ENCODE results near the gene RAB11FIP2. TPM values are rescaled to one million over a fixed set of nuclear protein-coding genes. Genes with fewer than 3 reads are reported as not detected.

Gene RAB11FIP2
- total RNA-seq, 1 experiment from 2014 or later: 21.4 TPM

GRCh38 chr10:118045837-118046394 is 825 bp downstream of the RAB11FIP2 start:
- peaks cover 20% of the 10 kb centered on the region for H3K4me1 ChIP-seq (replicated peaks)
- H3K27me3 ChIP-seq (replicated peaks): no peaks in the 10 kb centered on the region
- peaks cover 8% of the 10 kb centered on the region for H3K36me3 ChIP-seq
- DNase-seq (ENCODE audit: low read depth in 1 of 2, low spot score in 2 of 2): peak in 1 of 2 experiments; percentile 46
- peak overlapping the region; percentile 93 for H3K4me3 ChIP-seq
- H3K27ac ChIP-seq: peak overlapping the region; percentile 83
- H3K9me3 ChIP-seq (replicated peaks): no peaks in the 10 kb centered on the region

DNA sequence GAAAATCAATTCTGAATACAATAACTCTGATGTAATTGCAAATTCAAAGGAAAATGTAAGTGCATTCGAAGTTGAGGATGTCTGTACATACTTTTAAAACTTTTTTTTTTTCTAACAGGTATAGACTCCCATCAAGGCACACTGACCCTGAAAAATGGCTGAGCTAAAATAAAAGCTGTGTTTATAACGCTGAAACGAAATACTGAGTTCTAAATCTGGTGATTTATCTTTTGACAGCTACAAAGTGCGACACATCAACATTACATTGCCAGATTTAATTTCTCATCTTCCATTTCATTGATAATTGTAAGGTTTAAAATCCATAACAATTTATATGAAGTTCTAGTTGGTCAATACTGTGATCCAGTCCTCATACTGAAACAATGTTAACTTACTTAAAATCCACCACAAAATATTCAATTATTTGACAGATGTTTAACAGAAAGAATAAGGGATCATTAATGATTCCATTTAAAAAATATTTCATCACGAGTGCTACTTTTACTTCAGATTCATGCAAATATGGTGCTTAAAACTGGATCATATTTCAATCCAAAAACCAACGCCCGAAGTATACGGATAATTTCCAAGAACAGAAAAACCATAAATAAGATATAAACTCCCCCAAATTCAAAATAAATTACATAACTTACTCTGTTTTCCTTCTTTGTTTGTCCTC is 1.4 kb downstream of the RAB11FIP2 start:
- peaks cover 8% of the 10 kb centered on the region for H3K36me3 ChIP-seq
- peak overlapping the region; percentile 93 for H3K4me3 ChIP-seq
- DNase-seq (ENCODE audit: low read depth in 1 of 2, low spot score in 2 of 2): no peak
- H3K9me3 ChIP-seq (replicated peaks): no peaks in the 10 kb centered on the region
- H3K4me1 ChIP-seq (replicated peaks): peaks cover 20% of the 10 kb centered on the region
- H3K27ac ChIP-seq: no peak overlapping the region
- H3K27me3 ChIP-seq (replicated peaks): no peaks in the 10 kb centered on the region

DNA sequence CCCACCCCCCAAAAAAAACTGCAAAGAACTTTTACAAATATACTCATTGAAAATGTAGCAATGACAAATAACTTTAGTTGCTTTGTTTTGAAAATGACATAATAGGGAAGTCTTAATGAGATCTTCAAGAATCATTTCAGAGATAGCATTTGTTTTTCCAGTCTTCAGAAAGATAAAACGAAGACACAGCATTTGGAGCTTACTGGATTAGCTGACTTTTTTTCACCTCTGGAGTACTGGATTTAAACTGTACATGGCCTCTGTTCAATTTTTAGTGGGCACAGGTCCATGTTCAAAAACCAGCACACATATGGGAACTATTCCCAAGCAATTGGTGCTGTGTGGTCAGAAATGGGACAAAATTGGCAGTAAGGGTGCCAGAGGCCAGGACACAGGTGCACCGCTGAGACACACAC is 3.9 kb downstream of the RAB11FIP2 start:
- DNase-seq (ENCODE audit: low read depth in 1 of 2, low spot score in 2 of 2): no peak
- H3K4me3 ChIP-seq: no peak overlapping the region
- peaks cover 20% of the 10 kb centered on the region for H3K4me1 ChIP-seq (replicated peaks)
- H3K36me3 ChIP-seq: peaks cover 8% of the 10 kb centered on the region
- H3K27ac ChIP-seq: no peak overlapping the region
- no peaks in the 10 kb centered on the region for H3K9me3 ChIP-seq (replicated peaks)
- H3K27me3 ChIP-seq (replicated peaks): no peaks in the 10 kb centered on the region

DNA sequence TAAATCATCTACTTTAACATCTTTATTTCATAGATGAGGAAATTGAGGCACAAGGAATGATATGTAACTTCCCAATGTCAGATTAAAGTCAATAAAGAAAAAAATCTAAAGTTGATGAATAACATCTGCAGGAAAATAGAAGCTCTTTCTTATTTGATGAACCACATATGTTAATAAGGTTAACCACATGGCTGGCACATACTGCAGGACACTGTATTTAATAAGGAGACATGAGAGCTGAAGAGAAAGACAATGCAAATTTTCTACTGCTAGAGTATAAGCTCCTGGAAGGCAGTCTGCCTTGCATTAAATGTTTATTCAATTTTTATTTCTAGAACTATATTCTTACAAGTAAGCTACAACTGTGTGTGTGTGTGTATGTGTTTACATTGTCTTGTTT is 4.4 kb downstream of the RAB11FIP2 start:
- H3K27ac ChIP-seq: no peak overlapping the region
- H3K4me3 ChIP-seq: no peak overlapping the region
- H3K4me1 ChIP-seq (replicated peaks): peaks cover 19% of the 10 kb centered on the region
- H3K36me3 ChIP-seq: peaks cover 8% of the 10 kb centered on the region
- no peak for DNase-seq (ENCODE audit: low read depth in 1 of 2, low spot score in 2 of 2)
- no peaks in the 10 kb centered on the region for H3K9me3 ChIP-seq (replicated peaks)
- no peaks in the 10 kb centered on the region for H3K27me3 ChIP-seq (replicated peaks)

DNA sequence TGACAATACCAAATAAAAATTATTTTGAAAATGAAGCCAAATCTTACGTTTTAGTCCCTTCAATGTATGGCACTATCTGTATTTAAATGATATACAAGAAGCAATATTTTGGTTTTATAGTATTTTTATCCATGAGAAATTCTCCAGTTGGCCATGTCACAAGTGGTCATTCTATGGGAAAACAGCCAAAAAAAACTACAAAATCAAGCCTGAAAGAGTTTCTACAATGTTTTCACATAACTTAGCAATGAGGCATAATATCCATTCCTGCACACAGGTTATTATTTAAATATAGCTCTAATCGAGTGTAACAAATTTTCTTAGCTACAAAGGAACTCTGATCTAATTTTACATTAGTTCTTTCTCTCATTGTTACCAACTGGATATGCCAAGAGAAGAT is 5.4 kb downstream of the RAB11FIP2 start:
- H3K27ac ChIP-seq: no peak overlapping the region

DNA sequence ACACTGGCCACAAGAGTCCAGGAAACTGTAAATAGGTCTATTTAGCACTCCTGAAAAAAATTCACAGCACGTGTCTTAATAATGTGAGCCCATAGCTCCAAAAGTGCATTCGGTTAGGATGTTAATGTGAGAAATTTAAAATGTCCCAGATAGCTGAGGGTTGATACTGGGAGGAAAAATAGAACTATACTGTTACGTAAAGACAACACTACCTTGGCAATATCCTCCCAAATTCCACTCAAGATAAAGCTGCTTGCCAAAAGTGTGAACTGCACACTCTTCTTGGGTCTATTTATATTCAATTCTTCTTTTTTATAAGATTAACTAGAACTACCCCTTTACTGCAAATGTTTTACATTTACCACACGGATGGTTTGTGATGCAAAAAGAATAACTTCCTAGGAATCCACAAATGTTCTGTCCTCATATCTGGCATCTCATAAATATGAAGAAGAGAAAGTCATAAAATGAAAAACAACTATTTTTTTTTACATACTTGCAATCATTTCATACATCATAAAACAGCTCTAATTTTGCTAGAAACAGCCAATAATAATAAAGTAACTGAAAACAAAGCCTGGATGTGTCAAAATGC is 10.4 kb downstream of the RAB11FIP2 start:
- Histone ChIP-seq H3K4me1 (replicated peaks) (0 out of 2 replicates have a peak, but pooled peaks cover 1% of the 10 kb centered on the region), H3K36me3 (no peaks in the 10 kb centered on the region), H3K4me3 (no peak overlapping the region), H3K27me3 (replicated peaks) (no peaks in the 10 kb centered on the region), H3K27ac (no peak overlapping the region), H3K9me3 (replicated peaks) (no peaks in the 10 kb centered on the region)
- DNase-seq (ENCODE audit: low read depth in 1 of 2, low spot score in 2 of 2): no peak

More for the DNA sequence above, 5.4 kb downstream of the RAB11FIP2 start:
- DNase-seq (ENCODE audit: low read depth in 1 of 2, low spot score in 2 of 2): no peak
- Histone ChIP-seq H3K4me1 (replicated peaks) (peaks cover 14% of the 10 kb centered on the region), H3K4me3 (no peak overlapping the region), H3K9me3 (replicated peaks) (no peaks in the 10 kb centered on the region), H3K36me3 (peaks cover 2% of the 10 kb centered on the region; the same call in 1 of the 2 replicates), H3K27me3 (replicated peaks) (no peaks in the 10 kb centered on the region)

DNA sequence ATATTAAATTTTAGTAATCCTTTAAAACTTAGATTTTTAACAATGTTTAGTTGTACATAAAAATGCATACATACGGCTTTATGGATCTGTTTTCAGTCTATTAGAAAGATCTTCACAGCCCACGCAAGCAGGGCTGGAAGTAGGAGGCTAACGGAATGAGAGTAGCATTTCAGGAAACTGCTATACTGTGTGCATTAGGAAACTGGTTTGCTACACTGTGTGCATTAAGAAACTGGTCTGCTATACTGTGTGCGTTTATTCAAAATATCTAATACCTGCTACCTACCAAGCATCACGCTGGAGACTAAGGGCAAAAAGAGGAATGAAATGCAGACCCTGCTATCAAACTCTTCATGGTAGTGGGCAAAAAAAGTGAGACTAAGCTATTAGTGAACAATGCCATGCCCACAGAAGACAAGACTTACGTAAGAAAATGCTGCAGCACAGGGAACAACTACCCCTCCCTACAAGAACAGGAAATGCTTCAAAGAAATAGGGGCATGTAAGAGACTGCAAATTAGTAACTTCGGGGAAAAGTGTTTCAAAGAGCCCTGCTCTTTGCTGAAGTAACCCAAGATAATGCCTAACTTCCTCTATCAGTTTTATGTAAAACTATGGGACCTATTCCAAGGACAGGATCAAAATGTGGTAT is 11.3 kb downstream of the RAB11FIP2 start:
- no peak overlapping the region for H3K27ac ChIP-seq
- H3K4me1 ChIP-seq (replicated peaks): no peaks in the 10 kb centered on the region
- no peak overlapping the region for H3K4me3 ChIP-seq
- no peaks in the 10 kb centered on the region for H3K36me3 ChIP-seq
- no peaks in the 10 kb centered on the region for H3K27me3 ChIP-seq (replicated peaks)
- no peaks in the 10 kb centered on the region for H3K9me3 ChIP-seq (replicated peaks)
- no peak for DNase-seq (ENCODE audit: low read depth in 1 of 2, low spot score in 2 of 2)

DNA sequence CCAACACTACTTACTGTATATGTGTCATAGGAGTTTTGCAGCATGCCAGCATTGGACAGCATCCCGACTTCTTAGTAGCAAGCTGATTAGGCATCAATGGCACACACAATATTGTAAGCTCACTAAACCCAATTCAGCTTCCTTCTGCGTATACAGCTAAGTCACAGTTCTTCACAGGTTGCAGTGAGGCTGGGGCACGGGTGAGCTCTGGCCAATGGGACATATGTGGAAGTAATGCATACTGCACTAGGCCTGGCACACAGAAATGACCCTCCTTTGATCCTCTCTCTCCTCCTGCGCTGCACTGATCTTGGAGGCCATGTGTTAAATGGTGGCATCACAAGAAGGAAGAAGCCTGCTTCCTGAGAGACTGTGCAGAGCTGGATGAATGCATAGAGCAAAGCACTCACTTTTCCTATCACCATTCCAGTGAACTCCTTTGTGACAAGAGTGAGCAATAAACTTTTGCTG is 11.9 kb downstream of the RAB11FIP2 start:
- no peaks in the 10 kb centered on the region for H3K27me3 ChIP-seq (replicated peaks)
- H3K4me1 ChIP-seq (replicated peaks): no peaks in the 10 kb centered on the region
- no peak for DNase-seq (ENCODE audit: low read depth in 1 of 2, low spot score in 2 of 2)
- no peaks in the 10 kb centered on the region for H3K36me3 ChIP-seq
- no peaks in the 10 kb centered on the region for H3K9me3 ChIP-seq (replicated peaks)
- no peak overlapping the region for H3K27ac ChIP-seq
- H3K4me3 ChIP-seq: no peak overlapping the region

- Histone ChIP-seq H3K4me1 (replicated peaks) (no peaks in the 10 kb centered on the region), H3K4me3 (no peak overlapping the region), H3K27me3 (replicated peaks) (no peaks in the 10 kb centered on the region), H3K27ac (no peak overlapping the region), H3K36me3 (no peaks in the 10 kb centered on the region), H3K9me3 (replicated peaks) (no peaks in the 10 kb centered on the region)
- no peak for DNase-seq (ENCODE audit: low read depth in 1 of 2, low spot score in 2 of 2)
Observed at GRCh38 chr10:118033905-118034304, 12.8 kb downstream of the RAB11FIP2 start.

- DNase-seq (ENCODE audit: low read depth in 1 of 2, low spot score in 2 of 2): no peak
- H3K27me3 ChIP-seq (replicated peaks): no peaks in the 10 kb centered on the region
- no peaks in the 10 kb centered on the region for H3K9me3 ChIP-seq (replicated peaks)
- H3K36me3 ChIP-seq: no peaks in the 10 kb centered on the region
- H3K27ac ChIP-seq: no peak overlapping the region
- no peaks in the 10 kb centered on the region for H3K4me1 ChIP-seq (replicated peaks)
- no peak overlapping the region for H3K4me3 ChIP-seq
Observed at GRCh38 chr10:118032564-118032963, 14.2 kb downstream of the RAB11FIP2 start.

GRCh38 chr10:118031351-118032075 is 15.2 kb downstream of the RAB11FIP2 start:
- Histone ChIP-seq H3K27me3 (replicated peaks) (no peaks in the 10 kb centered on the region), H3K4me1 (replicated peaks) (no peaks in the 10 kb centered on the region), H3K36me3 (no peaks in the 10 kb centered on the region), H3K27ac (no peak overlapping the region), H3K4me3 (no peak overlapping the region), H3K9me3 (replicated peaks) (no peaks in the 10 kb centered on the region)
- no peak for DNase-seq (ENCODE audit: low read depth in 1 of 2, low spot score in 2 of 2)

- DNase-seq (ENCODE audit: low read depth in 1 of 2, low spot score in 2 of 2): no peak
- no peaks in the 10 kb centered on the region for H3K27me3 ChIP-seq (replicated peaks)
- no peak overlapping the region for H3K4me3 ChIP-seq
- no peaks in the 10 kb centered on the region for H3K36me3 ChIP-seq
- H3K9me3 ChIP-seq (replicated peaks): no peaks in the 10 kb centered on the region
- H3K27ac ChIP-seq: no peak overlapping the region
- no peaks in the 10 kb centered on the region for H3K4me1 ChIP-seq (replicated peaks)
Observed at GRCh38 chr10:118028619-118029018, 18.1 kb downstream of the RAB11FIP2 start.

- Histone ChIP-seq H3K4me3 (no peak overlapping the region), H3K36me3 (no peaks in the 10 kb centered on the region), H3K9me3 (replicated peaks) (no peaks in the 10 kb centered on the region), H3K27me3 (replicated peaks) (no peaks in the 10 kb centered on the region), H3K27ac (no peak overlapping the region), H3K4me1 (replicated peaks) (no peaks in the 10 kb centered on the region)
- DNase-seq (ENCODE audit: low read depth in 1 of 2, low spot score in 2 of 2): no peak
Observed at GRCh38 chr10:118027397-118027796, 19.3 kb downstream of the RAB11FIP2 start.
